ENCODE measurements around the gene FLCN.

FLCN gene

DNA sequence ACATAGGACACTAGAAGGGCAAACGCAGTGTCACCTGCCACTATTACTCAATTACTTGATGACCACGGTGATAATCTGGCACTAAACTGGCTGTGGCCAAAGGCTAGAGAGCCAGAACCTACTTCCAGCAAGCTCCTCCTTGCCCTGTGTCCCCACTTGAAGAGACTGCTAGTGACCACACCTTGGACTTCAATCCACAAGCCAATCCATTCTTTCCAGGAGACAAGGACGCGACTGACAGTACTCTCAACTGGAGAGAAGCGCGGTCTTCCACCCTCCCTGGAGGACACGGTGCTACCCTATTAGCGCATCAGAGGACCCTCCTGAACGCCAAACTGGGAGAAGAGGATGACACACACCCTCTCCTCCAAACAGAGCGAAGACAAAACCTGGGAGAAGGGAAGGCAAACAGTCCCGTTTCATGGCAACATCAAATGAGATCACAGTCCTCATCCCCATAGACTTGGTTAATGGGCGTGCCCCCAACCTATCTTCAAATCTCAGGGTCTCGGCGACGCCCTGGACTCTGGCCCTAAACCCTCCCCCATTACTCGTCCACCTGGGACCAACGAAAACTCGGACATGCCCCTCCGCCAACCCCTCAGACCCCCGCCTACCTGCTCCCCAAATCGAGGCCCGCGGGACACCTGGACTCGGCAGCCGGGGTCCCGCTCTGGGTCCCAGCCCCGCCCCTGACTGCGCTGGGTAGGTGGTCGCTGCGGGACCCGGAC lies 508 bp downstream of the FLCN start:
- Histone ChIP-seq H3K4me2 (ENCODE audit: insufficient read depth, low read length) (peak overlapping the region; percentile 95), H3K27me3 (ENCODE audit: insufficient read depth, low read length, poor library complexity) (no peaks in the 10 kb centered on the region), H4K20me1 (ENCODE audit: insufficient read depth, low read length) (peaks cover 6% of the 10 kb centered on the region), H3K4me3 (ENCODE audit: low read depth in 1 of 2, low read length in 2 of 2) (peak overlapping the region; percentile 74 to 92), H3K79me2 (ENCODE audit: insufficient read depth, low read length) (peaks cover 44% of the 10 kb centered on the region), H3K9me3 (ENCODE audit: insufficient read depth, low read length, severe bottlenecking) (no peaks in the 10 kb centered on the region), H3K36me3 (ENCODE audit: insufficient read depth, low read length) (peaks cover 19% of the 10 kb centered on the region), H3K27ac (ENCODE audit: low read length) (peak overlapping the region; percentile 97), H2AFZ (ENCODE audit: low read depth, low read length) (peak overlapping the region; percentile 91), H3K4me1 (ENCODE audit: insufficient read depth, low read length) (peaks cover 28% of the 10 kb centered on the region), H3K9ac (ENCODE audit: low read depth, low read length) (peak overlapping the region; percentile 76)
- DNase-seq: no peak
- ATAC-seq (ENCODE audit: insufficient read depth, low read depth): peak; percentile 14
- TF ChIP-seq, protein P1, sequence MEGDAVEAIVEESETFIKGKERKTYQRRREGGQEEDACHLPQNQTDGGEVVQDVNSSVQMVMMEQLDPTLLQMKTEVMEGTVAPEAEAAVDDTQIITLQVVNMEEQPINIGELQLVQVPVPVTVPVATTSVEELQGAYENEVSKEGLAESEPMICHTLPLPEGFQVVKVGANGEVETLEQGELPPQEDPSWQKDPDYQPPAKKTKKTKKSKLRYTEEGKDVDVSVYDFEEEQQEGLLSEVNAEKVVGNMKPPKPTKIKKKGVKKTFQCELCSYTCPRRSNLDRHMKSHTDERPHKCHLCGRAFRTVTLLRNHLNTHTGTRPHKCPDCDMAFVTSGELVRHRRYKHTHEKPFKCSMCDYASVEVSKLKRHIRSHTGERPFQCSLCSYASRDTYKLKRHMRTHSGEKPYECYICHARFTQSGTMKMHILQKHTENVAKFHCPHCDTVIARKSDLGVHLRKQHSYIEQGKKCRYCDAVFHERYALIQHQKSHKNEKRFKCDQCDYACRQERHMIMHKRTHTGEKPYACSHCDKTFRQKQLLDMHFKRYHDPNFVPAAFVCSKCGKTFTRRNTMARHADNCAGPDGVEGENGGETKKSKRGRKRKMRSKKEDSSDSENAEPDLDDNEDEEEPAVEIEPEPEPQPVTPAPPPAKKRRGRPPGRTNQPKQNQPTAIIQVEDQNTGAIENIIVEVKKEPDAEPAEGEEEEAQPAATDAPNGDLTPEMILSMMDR (IDR thresholded peaks at IDR 0.05; ENCODE audit: borderline replicate concordance, extremely low read depth, low read length, poor library complexity, severe bottlenecking): no peak
- no peak for TF ChIP-seq EZH2 (IDR thresholded peaks at IDR 0.05; ENCODE audit: borderline replicate concordance, low read depth, low read length, severe bottlenecking)

DNA sequence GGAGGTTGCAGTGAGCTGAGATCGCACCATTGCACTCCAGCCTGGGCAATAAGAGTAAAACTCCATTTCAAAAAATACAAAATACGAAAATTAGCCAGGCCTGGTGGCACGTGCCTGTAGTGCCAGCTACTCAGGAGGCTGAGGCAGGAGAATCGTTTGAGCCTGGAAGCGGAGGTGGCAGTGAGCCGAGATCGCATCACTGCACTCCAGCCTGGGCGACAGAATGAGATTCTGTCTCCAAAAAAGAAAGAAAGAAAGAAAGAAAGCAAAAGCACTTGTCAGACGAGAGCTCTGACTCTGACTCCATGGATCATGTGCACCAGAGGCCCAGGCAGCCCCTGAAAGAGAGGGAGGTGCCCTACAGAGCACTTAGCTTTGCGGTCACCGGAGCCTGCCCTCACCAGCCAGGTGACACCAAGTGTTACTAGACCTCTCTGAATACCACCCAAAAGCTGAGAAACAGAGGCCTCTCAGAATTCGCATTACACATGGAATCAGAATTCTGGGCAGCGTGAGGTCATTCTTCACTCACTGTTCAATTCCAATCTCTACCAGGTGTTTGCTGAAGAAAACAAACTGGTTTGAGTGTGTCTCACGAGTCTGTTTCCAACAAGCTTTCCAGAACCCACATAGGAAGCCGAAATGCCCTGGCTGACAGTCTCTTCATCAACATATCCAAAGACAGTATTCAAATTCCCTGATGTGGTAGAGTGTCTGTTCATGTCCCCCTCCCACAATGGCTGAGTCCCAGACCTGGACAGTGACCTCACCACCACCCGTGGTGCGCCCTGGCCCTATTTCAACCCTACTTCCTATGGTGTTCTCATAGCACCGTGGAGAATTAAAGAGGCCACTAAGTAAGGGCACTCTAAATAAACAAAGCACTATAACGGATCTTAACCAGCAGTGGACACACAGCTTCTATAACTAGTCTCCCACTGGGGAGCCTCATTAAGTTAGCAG lies 1.5 kb downstream of the FLCN start:
- no peak for DNase-seq
- H3K27me3 ChIP-seq (ENCODE audit: insufficient read depth, low read length, poor library complexity): no peaks in the 10 kb centered on the region
- peak overlapping the region; percentile 95 for H3K4me2 ChIP-seq (ENCODE audit: insufficient read depth, low read length)
- peaks cover 28% of the 10 kb centered on the region for H3K36me3 ChIP-seq (ENCODE audit: insufficient read depth, low read length)
- peaks cover 44% of the 10 kb centered on the region for H3K79me2 ChIP-seq (ENCODE audit: insufficient read depth, low read length)
- H3K4me1 ChIP-seq (ENCODE audit: insufficient read depth, low read length): peaks cover 28% of the 10 kb centered on the region
- no peak overlapping the region for H2AFZ ChIP-seq (ENCODE audit: low read depth, low read length)
- peak overlapping the region; percentile 97; the same call in 1 of the 2 replicates for H3K27ac ChIP-seq (ENCODE audit: low read length)
- H3K9ac ChIP-seq (ENCODE audit: low read depth, low read length): peak overlapping the region; percentile 76
- peaks cover 6% of the 10 kb centered on the region for H4K20me1 ChIP-seq (ENCODE audit: insufficient read depth, low read length)
- no peak for ATAC-seq (ENCODE audit: insufficient read depth, low read depth)
- H3K4me3 ChIP-seq (ENCODE audit: low read depth in 1 of 2, low read length in 2 of 2): peak overlapping the region; percentile 74 to 92; a peak in 3 of 4 replicates
- no peak for TF ChIP-seq EZH2 (IDR thresholded peaks at IDR 0.05; ENCODE audit: borderline replicate concordance, low read depth, low read length, severe bottlenecking)
- TF ChIP-seq, protein P1 (IDR thresholded peaks at IDR 0.05; ENCODE audit: borderline replicate concordance, extremely low read depth, low read length, poor library complexity, severe bottlenecking): no peak
- H3K9me3 ChIP-seq (ENCODE audit: insufficient read depth, low read length, severe bottlenecking): no peaks in the 10 kb centered on the region

DNA sequence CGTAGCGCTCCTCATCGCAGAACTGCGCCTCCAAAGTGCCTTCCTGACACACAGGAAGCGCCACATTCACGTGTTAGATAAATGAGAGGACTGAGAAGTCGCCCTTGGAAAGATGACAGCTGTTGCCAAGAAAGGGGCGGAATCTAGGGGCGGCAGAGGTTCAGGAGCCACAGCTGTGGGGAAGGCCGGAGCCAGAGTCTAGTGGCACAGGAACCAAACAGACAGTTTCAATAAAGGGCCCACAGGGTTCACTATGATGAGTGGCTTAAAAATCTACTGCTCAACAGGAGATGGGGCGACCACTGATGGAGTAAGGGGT lies 4.7 kb downstream of the FLCN start:
- peaks cover 20% of the 10 kb centered on the region for H4K20me1 ChIP-seq (ENCODE audit: insufficient read depth, low read length)
- TF ChIP-seq EZH2 (IDR thresholded peaks at IDR 0.05; ENCODE audit: borderline replicate concordance, low read depth, low read length, severe bottlenecking): no peak
- TF ChIP-seq, protein P1 (IDR thresholded peaks at IDR 0.05; ENCODE audit: borderline replicate concordance, extremely low read depth, low read length, poor library complexity, severe bottlenecking): no peak
- ATAC-seq (ENCODE audit: insufficient read depth, low read depth) (no peak), DNase-seq (no peak)
- H3K27ac ChIP-seq (ENCODE audit: low read length): no peak overlapping the region
- peaks cover 60% of the 10 kb centered on the region for H3K36me3 ChIP-seq (ENCODE audit: insufficient read depth, low read length)
- H3K9ac ChIP-seq (ENCODE audit: low read depth, low read length): no peak overlapping the region
- H3K79me2 ChIP-seq (ENCODE audit: insufficient read depth, low read length): peaks cover 46% of the 10 kb centered on the region
- no peak overlapping the region for H3K4me2 ChIP-seq (ENCODE audit: insufficient read depth, low read length)
- no peak overlapping the region for H3K4me3 ChIP-seq (ENCODE audit: low read depth in 1 of 2, low read length in 2 of 2)
- H3K9me3 ChIP-seq (ENCODE audit: insufficient read depth, low read length, severe bottlenecking): no peaks in the 10 kb centered on the region
- no peak overlapping the region for H2AFZ ChIP-seq (ENCODE audit: low read depth, low read length)
- H3K27me3 ChIP-seq (ENCODE audit: insufficient read depth, low read length, poor library complexity): no peaks in the 10 kb centered on the region
- H3K4me1 ChIP-seq (ENCODE audit: insufficient read depth, low read length): peaks cover 17% of the 10 kb centered on the region

All from DND-41 (cell line).